Measurements from ENCODE around the gene KLHDC7B. TPM values are rescaled to one million over a fixed set of nuclear protein-coding genes. Genes with fewer than 3 reads are reported as not detected.

The KLHDC7B gene
- total and polyA plus RNA-seq, 10 of the 15 experiments (the other 5 are each of a cell fraction or from before 2014, with no cell fraction given) = 0.05 to 2.2 (median 0.93) TPM; not detected in 2

GRCh38 chr22:50585781-50586180, 40.1 kb downstream of the KLHDC7B start:
- no peak for TF ChIP-seq MYC (IDR thresholded peaks at IDR 0.05; ENCODE audit: insufficient read depth, insufficient read length, insufficient replicate concordance, low read length, severe bottlenecking)
- H3K27me3 ChIP-seq (replicated peaks in 1 of 2; ENCODE audit: control insufficient read depth in 2 of 2, insufficient read depth in 2 of 2, low read length in 1 of 2) = no peaks in the 10 kb centered on the region
- no peak overlapping the region for H3K9ac ChIP-seq (ENCODE audit: control insufficient read depth, insufficient read depth, low read length)
- no peak overlapping the region for H3K4me3 ChIP-seq
- ChIA-PET RAD21 (ENCODE audit: unreplicated experiment) (no interaction called here), POLR2A (no interaction called here), CTCF (interaction anchor here (1.4 kb wide), 1 partner anchor 35 kb away, joined by 4 read pairs; no protein-coding TSS in a partner anchor), SMC1A (ENCODE audit: uncharacterized antibody, unreplicated experiment) (no interaction called here)
- DNase-seq (ENCODE audit: low read depth, low spot score) (no peak), ATAC-seq (no peak), FAIRE-seq (no peak)
- H3K79me2 ChIP-seq (ENCODE audit: control insufficient read depth, insufficient read depth, low read length) = peaks cover 20% of the 10 kb centered on the region
- H3K4me1 ChIP-seq (ENCODE audit: control insufficient read depth, insufficient read depth, low read length) = peaks cover 8% of the 10 kb centered on the region
- no peak overlapping the region for H3K27ac ChIP-seq (ENCODE audit: control insufficient read depth, insufficient read depth)
- WGBS (ENCODE audit: insufficient coverage, insufficient replicate concordance, low lambda C conversion rate, missing lambda C conversion rate) = 88% methylated on average over 8 of the region's 8 CpGs
- in situ Hi-C loops (cut with MboI) = no loop called here
- no peaks in the 10 kb centered on the region for H4K20me1 ChIP-seq (ENCODE audit: control insufficient read depth, insufficient read depth)
- no peak overlapping the region for H3K4me2 ChIP-seq (ENCODE audit: control insufficient read depth, insufficient read depth)
- no peaks in the 10 kb centered on the region for H3K9me3 ChIP-seq (replicated peaks; ENCODE audit: control insufficient read depth, insufficient read depth, low read length)
- H2AFZ ChIP-seq (ENCODE audit: control insufficient read depth, low read depth, low read length) = no peak overlapping the region
- no TSS peak for BruUV-seq (replicated peaks)
- no peaks in the 10 kb centered on the region for H3K36me3 ChIP-seq (ENCODE audit: control insufficient read depth in 2 of 2, insufficient read depth in 2 of 2, low read length in 1 of 2)
- intact Hi-C loops (cut with micrococcal nuclease; ENCODE audit: unreplicated experiment) = no loop called here

GRCh38 chr22:50586416-50586815, 40.7 kb downstream of the KLHDC7B start:
- Histone ChIP-seq H3K4me2 (ENCODE audit: control insufficient read depth, insufficient read depth) (no peak overlapping the region), H3K9ac (ENCODE audit: control insufficient read depth, insufficient read depth, low read length) (no peak overlapping the region), H3K36me3 (ENCODE audit: control insufficient read depth in 2 of 2, insufficient read depth in 2 of 2, low read length in 1 of 2) (no peaks in the 10 kb centered on the region), H3K4me1 (ENCODE audit: control insufficient read depth, insufficient read depth, low read length) (peaks cover 3% of the 10 kb centered on the region; the same call in 1 of the 2 replicates), H3K79me2 (ENCODE audit: control insufficient read depth, insufficient read depth, low read length) (peaks cover 17% of the 10 kb centered on the region), H3K27me3 (replicated peaks in 1 of 2; ENCODE audit: control insufficient read depth in 2 of 2, insufficient read depth in 2 of 2, low read length in 1 of 2) (no peaks in the 10 kb centered on the region), H3K4me3 (no peak overlapping the region), H3K9me3 (replicated peaks; ENCODE audit: control insufficient read depth, insufficient read depth, low read length) (no peaks in the 10 kb centered on the region), H2AFZ (ENCODE audit: control insufficient read depth, low read depth, low read length) (no peak overlapping the region), H3K27ac (ENCODE audit: control insufficient read depth, insufficient read depth) (no peak overlapping the region), H4K20me1 (ENCODE audit: control insufficient read depth, insufficient read depth) (no peaks in the 10 kb centered on the region)
- SMC1A ChIA-PET (ENCODE audit: uncharacterized antibody, unreplicated experiment) = no interaction called here
- BruUV-seq (replicated peaks) = no TSS peak
- RAD21 ChIA-PET (ENCODE audit: unreplicated experiment) = no interaction called here
- in situ Hi-C loops (cut with MboI) (no loop called here), intact Hi-C loops (cut with micrococcal nuclease; ENCODE audit: unreplicated experiment) (no loop called here)
- POLR2A ChIA-PET = no interaction called here
- ATAC-seq (no peak), DNase-seq (ENCODE audit: low read depth, low spot score) (no peak), FAIRE-seq (no peak)
- 74% methylated on average over 5 of the region's 5 CpGs for WGBS (ENCODE audit: insufficient coverage, insufficient replicate concordance, low lambda C conversion rate, missing lambda C conversion rate)
- TF ChIP-seq JUND (IDR thresholded peaks at IDR 0.05; ENCODE audit: low read depth, low read length) = no peak
- no peak for TF ChIP-seq POLR2AphosphoS2 (IDR thresholded peaks at IDR 0.05; ENCODE audit: low read depth, low read length)
- no peak for TF ChIP-seq CEBPB (IDR thresholded peaks at IDR 0.05; ENCODE audit: borderline replicate concordance in 1 of 2, low read depth in 2 of 2, low read length in 2 of 2)
- TF ChIP-seq ATF3 (IDR thresholded peaks at IDR 0.05; ENCODE audit: borderline replicate concordance, extremely low read depth, low read depth, low read length) = no peak
- TF ChIP-seq POLR2A (IDR thresholded peaks at IDR 0.05; ENCODE audit: low read depth, low read length) = no peak
- TF ChIP-seq CBX3 (IDR thresholded peaks at IDR 0.05; ENCODE audit: borderline replicate concordance, low read depth) = no peak
- TF ChIP-seq SREBF2 (IDR thresholded peaks at IDR 0.05; ENCODE audit: low read length) = no peak
- TF ChIP-seq KAT2A (conservative IDR thresholded peaks at IDR 0.05; ENCODE audit: control insufficient read depth, low read depth, low read length) = no peak
- TF ChIP-seq RB1 (IDR thresholded peaks at IDR 0.05; ENCODE audit: borderline replicate concordance) = no peak
- no peak for TF ChIP-seq BACH1 (IDR thresholded peaks at IDR 0.05; ENCODE audit: borderline replicate concordance)
- no peak for TF ChIP-seq PML (IDR thresholded peaks at IDR 0.05; ENCODE audit: low read length)
- TF ChIP-seq ZNF592 (IDR thresholded peaks at IDR 0.05) = no peak
- no peak for TF ChIP-seq TCF3 (IDR thresholded peaks at IDR 0.05; ENCODE audit: borderline replicate concordance, insufficient read depth, low read depth, low read length)
- CTCF ChIA-PET = no interaction called here

Measured in GM12878 (cell line).